Measurements from ENCODE around the gene IQGAP3. TPM values are rescaled to one million over a fixed set of nuclear protein-coding genes. Genes with fewer than 3 reads are reported as not detected.

IQGAP3 gene
- total RNA-seq, 2 donors from 2014 or later = 0.52 TPM; not detected in 1

- 25 to 36% methylated on average over 10 of the region's 10 CpGs for WGBS, 2 donors
- no peak for ATAC-seq
- intact Hi-C loops (cut with DNase I) = no loop called here
- H3K36me3 ChIP-seq (replicated peaks in 1 of 2; ENCODE audit: insufficient read depth in 1 of 2, low read depth in 2 of 2) = no peaks in the 10 kb centered on the region
- H3K9me3 ChIP-seq = no peaks in the 10 kb centered on the region
- no peak for DNase-seq
- no peak overlapping the region for H3K4me3 ChIP-seq
- H3K27me3 ChIP-seq = no peaks in the 10 kb centered on the region
- H3K27ac ChIP-seq = peak overlapping the region; percentile 30 to 100 (median 99)
- peaks cover 79% of the 10 kb centered on the region for H3K4me1 ChIP-seq
- TF ChIP-seq POLR2A (IDR thresholded peaks at IDR 0.05) (no peak), CTCF (IDR thresholded peaks at IDR 0.05) (no peak)
Observed at GRCh38 chr1:156496211-156496761, 76.1 kb downstream of the IQGAP3 start.

GRCh38 chr1:156495401-156496140 is 76.8 kb downstream of the IQGAP3 start:
- WGBS, 2 donors = 55 to 58% methylated on average over 9 of the region's 9 CpGs
- ATAC-seq (no peak), DNase-seq (peak in 3 of 4 donors; percentile 49 to 65 (median 64))
- Histone ChIP-seq H3K4me3 (no peak overlapping the region), H3K9me3 (no peaks in the 10 kb centered on the region), H3K36me3 (replicated peaks in 1 of 2; ENCODE audit: insufficient read depth in 1 of 2, low read depth in 2 of 2) (no peaks in the 10 kb centered on the region), H3K4me1 (peaks cover 86% of the 10 kb centered on the region), H3K27me3 (no peaks in the 10 kb centered on the region), H3K27ac (peak overlapping the region in 3 of 4 donors; percentile 99 to 100 (median 99))
- intact Hi-C loops (cut with DNase I) = no loop called here
- TF ChIP-seq POLR2A (IDR thresholded peaks at IDR 0.05) = no peak
- no peak for TF ChIP-seq CTCF (IDR thresholded peaks at IDR 0.05)

GRCh38 chr1:156494309-156494895 is 78.0 kb downstream of the IQGAP3 start:
- Histone ChIP-seq H3K36me3 (replicated peaks in 1 of 2; ENCODE audit: insufficient read depth in 1 of 2, low read depth in 2 of 2) (no peaks in the 10 kb centered on the region), H3K27me3 (no peaks in the 10 kb centered on the region), H3K9me3 (no peaks in the 10 kb centered on the region), H3K4me1 (peaks cover 97% of the 10 kb centered on the region), H3K4me3 (no peak overlapping the region), H3K27ac (peak overlapping the region in 3 of 4 donors; percentile 4 to 7 (median 7))
- no peak for TF ChIP-seq POLR2A (IDR thresholded peaks at IDR 0.05)
- TF ChIP-seq CTCF (IDR thresholded peaks at IDR 0.05) = no peak
- no peak for DNase-seq
- 37 to 51% methylated on average over 5 to 7 of the region's 7 CpGs for WGBS, 2 donors
- no peak for ATAC-seq
- intact Hi-C loops (cut with DNase I) = no loop called here

- peaks cover 100% of the 10 kb centered on the region for H3K4me1 ChIP-seq
- H3K4me3 ChIP-seq = no peak overlapping the region
- DNase-seq (no peak), ATAC-seq (no peak)
- peak overlapping the region in 3 of 4 donors; percentile 3 to 63 (median 60) for H3K27ac ChIP-seq
- TF ChIP-seq CTCF (IDR thresholded peaks at IDR 0.05) (no peak), POLR2A (IDR thresholded peaks at IDR 0.05) (no peak)
- intact Hi-C loops (cut with DNase I) = no loop called here
- no peaks in the 10 kb centered on the region for H3K27me3 ChIP-seq
- no peaks in the 10 kb centered on the region for H3K36me3 ChIP-seq (replicated peaks in 1 of 2; ENCODE audit: insufficient read depth in 1 of 2, low read depth in 2 of 2)
- H3K9me3 ChIP-seq = no peaks in the 10 kb centered on the region
Observed at GRCh38 chr1:156493742-156494141, 78.6 kb downstream of the IQGAP3 start.

All from body of pancreas (tissue), 4 donors.